ENCODE results near the gene CAST.

CAST gene

DNA sequence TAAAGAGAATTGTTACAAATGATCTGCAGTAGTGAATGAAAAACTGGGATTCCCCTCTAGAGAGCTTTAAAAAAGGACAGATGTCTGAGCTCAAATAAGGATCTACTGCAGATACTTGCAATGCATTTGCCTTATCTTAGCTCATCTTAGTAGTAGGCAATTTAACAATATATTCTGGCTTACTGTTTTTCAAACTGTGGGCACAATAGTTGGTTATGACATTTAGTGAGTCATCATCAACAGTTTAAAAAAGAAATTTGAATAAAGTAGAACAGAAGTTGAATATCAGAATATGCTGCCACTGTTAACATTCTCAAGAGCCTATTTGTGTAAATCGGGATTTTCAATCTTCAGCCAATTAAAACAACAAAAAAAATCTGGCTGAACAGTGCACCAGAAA lies 6.7 kb upstream of the CAST start:
- Histone ChIP-seq H4K20me1 (ENCODE audit: control insufficient read depth, insufficient read depth, low read depth, low read length) (no peaks in the 10 kb centered on the region), H3K4me3 (ENCODE audit: low read length) (no peak overlapping the region), H3K9me3 (ENCODE audit: control insufficient read depth, insufficient read depth, low read length) (no peaks in the 10 kb centered on the region), H3K9me2 (replicated peaks; ENCODE audit: control insufficient read depth, low read length) (no peaks in the 10 kb centered on the region), H3K27me3 (ENCODE audit: control insufficient read depth, low read length) (peaks cover 13% of the 10 kb centered on the region), H3F3A (ENCODE audit: control insufficient read depth, insufficient read depth) (no peaks in the 10 kb centered on the region), H3K79me2 (ENCODE audit: control insufficient read depth, low read length) (no peaks in the 10 kb centered on the region), H3K4me2 (ENCODE audit: low read length) (no peak overlapping the region), H3K4me1 (ENCODE audit: control insufficient read depth, low read length) (peaks cover 6% of the 10 kb centered on the region), H3K36me3 (ENCODE audit: control insufficient read depth, low read length) (no peaks in the 10 kb centered on the region), H3K27ac (ENCODE audit: low read depth, low read length) (no peak overlapping the region)
- TF ChIP-seq, protein P1, sequence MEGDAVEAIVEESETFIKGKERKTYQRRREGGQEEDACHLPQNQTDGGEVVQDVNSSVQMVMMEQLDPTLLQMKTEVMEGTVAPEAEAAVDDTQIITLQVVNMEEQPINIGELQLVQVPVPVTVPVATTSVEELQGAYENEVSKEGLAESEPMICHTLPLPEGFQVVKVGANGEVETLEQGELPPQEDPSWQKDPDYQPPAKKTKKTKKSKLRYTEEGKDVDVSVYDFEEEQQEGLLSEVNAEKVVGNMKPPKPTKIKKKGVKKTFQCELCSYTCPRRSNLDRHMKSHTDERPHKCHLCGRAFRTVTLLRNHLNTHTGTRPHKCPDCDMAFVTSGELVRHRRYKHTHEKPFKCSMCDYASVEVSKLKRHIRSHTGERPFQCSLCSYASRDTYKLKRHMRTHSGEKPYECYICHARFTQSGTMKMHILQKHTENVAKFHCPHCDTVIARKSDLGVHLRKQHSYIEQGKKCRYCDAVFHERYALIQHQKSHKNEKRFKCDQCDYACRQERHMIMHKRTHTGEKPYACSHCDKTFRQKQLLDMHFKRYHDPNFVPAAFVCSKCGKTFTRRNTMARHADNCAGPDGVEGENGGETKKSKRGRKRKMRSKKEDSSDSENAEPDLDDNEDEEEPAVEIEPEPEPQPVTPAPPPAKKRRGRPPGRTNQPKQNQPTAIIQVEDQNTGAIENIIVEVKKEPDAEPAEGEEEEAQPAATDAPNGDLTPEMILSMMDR (IDR thresholded peaks at IDR 0.05; ENCODE audit: low read depth, low read length, poor library complexity, severe bottlenecking): no peak
- no peak for TF ChIP-seq EZH2phosphoT487 (IDR thresholded peaks at IDR 0.05; ENCODE audit: borderline replicate concordance, low read length)

DNA sequence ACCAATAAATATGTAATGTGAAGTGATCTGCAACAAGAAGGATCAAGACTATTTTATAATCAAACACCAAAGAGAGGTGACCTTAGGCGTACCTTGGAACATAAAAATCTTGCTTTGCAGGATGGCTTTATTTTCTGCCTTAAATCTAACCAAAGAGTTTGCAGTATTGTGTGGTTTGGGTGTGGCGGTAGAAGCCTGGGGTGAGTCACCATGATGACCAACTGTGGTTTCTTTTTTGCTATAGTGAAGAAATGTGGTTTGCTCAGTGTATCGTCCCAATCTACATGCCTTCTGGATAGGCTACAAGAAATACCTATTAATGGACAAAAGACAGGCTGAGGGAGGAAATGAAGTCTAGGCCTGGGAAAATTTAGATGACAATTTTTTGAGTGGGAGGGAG lies 5.1 kb upstream of the CAST start:
- no peaks in the 10 kb centered on the region for H4K20me1 ChIP-seq (ENCODE audit: control insufficient read depth, insufficient read depth, low read depth, low read length)
- no peaks in the 10 kb centered on the region for H3F3A ChIP-seq (ENCODE audit: control insufficient read depth, insufficient read depth)
- H3K9me2 ChIP-seq (replicated peaks; ENCODE audit: control insufficient read depth, low read length): no peaks in the 10 kb centered on the region
- no peaks in the 10 kb centered on the region for H3K9me3 ChIP-seq (ENCODE audit: control insufficient read depth, insufficient read depth, low read length)
- H3K4me1 ChIP-seq (ENCODE audit: control insufficient read depth, low read length): peaks cover 12% of the 10 kb centered on the region
- no peak for TF ChIP-seq EZH2phosphoT487 (IDR thresholded peaks at IDR 0.05; ENCODE audit: borderline replicate concordance, low read length)
- TF ChIP-seq, protein P1 (IDR thresholded peaks at IDR 0.05; ENCODE audit: low read depth, low read length, poor library complexity, severe bottlenecking): no peak
- no peak overlapping the region for H3K4me2 ChIP-seq (ENCODE audit: low read length)
- no peaks in the 10 kb centered on the region for H3K79me2 ChIP-seq (ENCODE audit: control insufficient read depth, low read length)
- no peak overlapping the region for H3K4me3 ChIP-seq (ENCODE audit: low read length)
- no peak overlapping the region for H3K27ac ChIP-seq (ENCODE audit: low read depth, low read length)
- H3K27me3 ChIP-seq (ENCODE audit: control insufficient read depth, low read length): peaks cover 8% of the 10 kb centered on the region; the same call in 1 of the 2 replicates
- no peaks in the 10 kb centered on the region for H3K36me3 ChIP-seq (ENCODE audit: control insufficient read depth, low read length)

DNA sequence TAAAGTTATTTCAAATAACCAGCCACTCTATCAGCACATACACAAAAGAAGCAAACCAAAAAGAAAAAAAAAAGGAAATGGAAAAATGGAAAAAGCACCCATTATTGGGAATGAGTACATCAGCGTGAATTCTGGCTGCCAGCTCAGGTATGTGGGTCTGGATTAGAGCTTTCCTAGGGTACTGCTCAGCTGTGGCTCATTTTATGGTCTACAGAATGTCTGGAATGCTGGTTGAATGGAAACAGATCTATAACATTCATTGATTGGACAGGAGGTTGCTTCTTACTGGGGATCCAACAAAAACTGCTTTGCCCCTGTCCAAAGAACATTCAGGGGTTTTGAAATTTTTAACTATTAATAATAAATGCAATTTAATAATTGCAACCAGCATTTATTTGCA lies 3.9 kb upstream of the CAST start:
- H3K4me1 ChIP-seq (ENCODE audit: control insufficient read depth, low read length): peaks cover 15% of the 10 kb centered on the region
- no peaks in the 10 kb centered on the region for H3K9me3 ChIP-seq (ENCODE audit: control insufficient read depth, insufficient read depth, low read length)
- H3K9me2 ChIP-seq (replicated peaks; ENCODE audit: control insufficient read depth, low read length): no peaks in the 10 kb centered on the region
- no peaks in the 10 kb centered on the region for H3K36me3 ChIP-seq (ENCODE audit: control insufficient read depth, low read length)
- peaks cover 4% of the 10 kb centered on the region; the same call in 1 of the 2 replicates for H3K27me3 ChIP-seq (ENCODE audit: control insufficient read depth, low read length)
- TF ChIP-seq, protein P1 (IDR thresholded peaks at IDR 0.05; ENCODE audit: low read depth, low read length, poor library complexity, severe bottlenecking): no peak
- TF ChIP-seq EZH2phosphoT487 (IDR thresholded peaks at IDR 0.05; ENCODE audit: borderline replicate concordance, low read length): no peak
- no peak overlapping the region for H3K4me2 ChIP-seq (ENCODE audit: low read length)
- no peak overlapping the region for H3K27ac ChIP-seq (ENCODE audit: low read depth, low read length)
- peaks cover 5% of the 10 kb centered on the region for H3K79me2 ChIP-seq (ENCODE audit: control insufficient read depth, low read length)
- H4K20me1 ChIP-seq (ENCODE audit: control insufficient read depth, insufficient read depth, low read depth, low read length): no peaks in the 10 kb centered on the region
- H3K4me3 ChIP-seq (ENCODE audit: low read length): no peak overlapping the region
- no peaks in the 10 kb centered on the region for H3F3A ChIP-seq (ENCODE audit: control insufficient read depth, insufficient read depth)
